Germinal center (tissue), 1 donor: ENCODE data around the gene ALG14.
"Not testable (repeated sequence)": the region's sequence is repeated elsewhere in the genome, so short reads cannot be mapped to it uniquely, and the experiment has no call there.

ENCODE experiments used
- DNase-seq: peaks from one replicate; pipeline ENCODE4 v3.0.0; 2012; ENCODE audit warnings: mixed read lengths, low spot score

Gene ALG14

DNA sequence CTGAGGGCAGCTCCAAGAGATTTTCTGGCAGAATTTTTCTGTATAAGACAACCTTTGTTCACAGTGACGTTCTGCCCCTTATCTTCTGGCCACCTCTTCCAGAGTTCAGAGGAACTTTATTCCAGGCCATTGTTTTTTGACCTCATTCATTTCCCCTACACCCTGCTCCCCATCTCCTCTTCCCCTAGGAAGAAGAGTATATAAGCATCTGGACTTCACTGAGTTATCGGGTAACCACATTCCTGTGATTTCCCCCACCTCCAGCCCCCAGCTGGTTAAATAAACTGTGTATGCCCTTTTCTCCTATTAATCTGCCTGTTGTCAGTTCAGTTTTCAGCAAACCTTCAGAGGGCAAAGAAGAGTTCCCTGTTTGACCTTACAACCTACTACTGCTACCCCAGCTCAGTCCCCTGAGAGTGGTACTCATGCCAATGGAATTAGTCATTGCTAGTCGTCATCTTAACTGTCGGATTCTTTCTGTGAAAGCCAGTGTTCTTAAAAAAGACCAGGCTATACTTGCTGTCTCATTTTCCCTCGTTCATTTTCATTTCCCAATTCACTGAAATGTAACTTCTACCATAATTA, 14.3 kb upstream of the ALG14 start:
- DNase-seq, result no peak

- no peak for DNase-seq
Observed at GRCh38 chr1:95085376-95085775, 12.6 kb upstream of the ALG14 start.

GRCh38 chr1:95084317-95085176, 11.8 kb upstream of the ALG14 start:
- peak; percentile 61 for DNase-seq

DNA sequence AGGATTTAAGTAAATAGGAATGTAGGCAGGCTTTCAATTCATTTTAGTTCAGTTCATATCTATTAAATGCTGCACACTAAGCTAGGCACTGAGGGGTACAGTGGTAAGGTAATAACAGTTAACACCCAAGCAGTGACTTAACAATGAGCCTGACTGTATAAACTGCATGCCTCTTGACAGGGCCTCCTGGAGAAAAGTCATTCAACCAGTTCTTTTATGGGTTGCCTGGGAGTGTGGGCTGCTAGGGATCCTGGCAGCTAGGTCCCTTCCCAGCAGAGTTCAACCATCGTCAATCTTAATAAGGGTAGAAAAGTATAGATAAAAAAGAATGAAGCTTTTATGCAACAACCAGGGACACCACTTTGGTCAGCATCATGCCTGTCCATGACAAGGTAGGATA, 8.1 kb upstream of the ALG14 start:
- DNase-seq, result no peak

DNA sequence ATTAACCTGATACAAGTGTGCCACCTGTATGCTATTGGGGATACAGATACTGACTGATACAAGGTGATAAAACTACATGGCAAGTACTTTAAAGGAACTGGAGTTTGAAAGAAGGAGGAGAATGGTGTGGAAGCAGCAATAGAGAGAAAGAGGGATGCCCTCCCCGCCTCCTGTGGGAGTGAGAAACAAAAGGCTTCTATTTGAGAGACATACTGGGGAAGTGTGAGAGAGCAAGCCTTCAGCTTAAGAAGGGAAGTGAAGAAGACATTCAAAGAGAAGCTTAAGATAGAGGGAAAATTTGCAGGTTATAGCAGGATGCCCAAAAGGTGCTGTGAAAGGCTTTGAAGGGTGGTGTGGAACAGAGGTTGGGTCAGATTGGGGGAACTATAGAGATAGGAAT, 7.7 kb upstream of the ALG14 start:
- DNase-seq, result no peak

- no peak for DNase-seq
Observed at GRCh38 chr1:95076034-95076433, 3.3 kb upstream of the ALG14 start.

- peak; percentile 3 for DNase-seq
Observed at GRCh38 chr1:95073446-95073845, 695 bp upstream of the ALG14 start.

GRCh38 chr1:95072117-95072516, 634 bp downstream of the ALG14 start:
- no peak for DNase-seq

- no peak for DNase-seq
Observed at GRCh38 chr1:95071539-95071938, 1.2 kb downstream of the ALG14 start.

- DNase-seq, result no peak
Observed at GRCh38 chr1:95069710-95070093, 3.0 kb downstream of the ALG14 start.

- no peak for DNase-seq
Observed at GRCh38 chr1:95068956-95069709, 3.6 kb downstream of the ALG14 start.

- DNase-seq, result no peak
Observed at GRCh38 chr1:95067568-95067967, 5.2 kb downstream of the ALG14 start.

DNA sequence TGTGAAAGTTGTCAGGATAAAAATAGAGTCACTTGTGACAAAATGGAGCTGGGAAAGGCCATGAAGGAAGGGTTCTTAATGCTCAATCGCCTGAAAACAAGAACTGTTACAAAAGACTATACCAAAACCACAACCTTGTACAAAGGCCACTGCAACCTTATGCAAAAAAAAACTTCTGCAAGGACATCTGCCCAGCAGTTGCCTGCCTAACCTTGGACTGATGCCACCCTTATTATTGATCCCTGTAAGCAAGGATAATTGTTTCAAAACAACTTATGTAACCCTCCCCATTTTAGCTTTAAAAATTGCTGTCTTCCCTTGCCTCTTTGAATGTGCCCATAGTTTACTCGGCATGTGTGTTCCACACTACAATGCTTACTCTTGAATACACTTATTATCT, 5.7 kb downstream of the ALG14 start:
- no peak for DNase-seq

DNA sequence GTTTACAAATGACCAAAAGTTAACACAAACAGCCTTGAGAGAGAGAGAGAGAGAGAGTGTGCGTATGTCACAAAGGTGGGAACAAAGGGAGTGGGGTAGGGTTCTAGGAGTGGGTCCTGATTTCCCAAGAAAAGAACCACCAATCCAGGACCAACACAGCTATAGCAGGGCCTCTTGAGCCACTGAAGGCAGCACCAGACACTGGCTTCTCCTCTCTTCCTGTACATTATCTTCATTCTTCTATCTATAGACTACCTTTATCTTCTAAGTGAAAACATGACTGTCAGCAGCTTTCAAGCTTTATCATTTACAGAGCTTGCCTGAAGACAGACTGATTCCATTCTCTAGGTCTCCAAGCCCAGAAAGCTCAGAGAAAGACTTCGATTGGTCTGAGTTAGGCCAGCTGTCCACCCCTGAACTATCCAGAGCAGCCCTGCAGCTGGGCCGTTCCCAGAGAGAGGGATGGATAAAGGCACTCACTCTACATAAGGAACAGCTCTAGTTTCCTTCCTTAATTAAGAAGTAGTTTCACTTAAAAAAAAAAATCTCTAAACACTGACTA, 11.2 kb downstream of the ALG14 start:
- DNase-seq, result no peak

DNA sequence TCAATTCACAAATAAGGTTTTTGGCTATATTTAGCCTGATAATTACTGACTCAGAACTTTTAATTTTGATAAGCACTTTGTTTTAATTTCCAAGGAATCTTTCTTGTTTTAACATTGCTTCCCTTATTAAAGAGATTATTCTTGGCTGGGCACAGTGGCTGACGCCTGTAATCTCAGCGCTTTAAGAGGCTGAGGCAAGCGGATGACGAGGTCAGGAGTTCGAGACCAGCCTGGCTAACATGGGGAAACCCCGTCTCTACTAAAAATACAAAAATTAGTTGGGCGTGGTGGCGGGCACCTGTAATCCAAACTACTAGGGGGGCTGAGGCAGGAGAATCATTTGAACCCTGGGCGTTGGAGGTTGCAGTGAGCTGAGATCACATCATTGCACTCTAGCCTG, 13.8 kb downstream of the ALG14 start:
- no peak for DNase-seq

DNA sequence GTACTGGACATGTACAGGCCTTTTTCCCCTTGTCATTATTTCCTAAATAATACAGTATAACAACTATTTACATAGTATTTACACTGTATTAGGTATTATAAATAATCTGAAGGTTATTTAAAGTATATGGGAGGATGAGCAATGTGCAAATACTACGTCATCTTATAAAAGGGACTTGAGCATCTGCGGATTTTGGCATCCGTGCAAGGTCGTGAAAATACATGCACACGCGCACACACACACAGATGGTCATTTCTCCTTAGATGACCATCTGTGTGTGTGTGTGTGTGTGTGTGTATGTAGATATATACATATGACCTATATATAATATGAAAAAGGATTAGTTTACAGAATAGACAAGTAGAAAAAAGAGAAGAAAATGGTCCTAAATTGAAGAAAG, 15.4 kb downstream of the ALG14 start:
- DNase-seq, result no peak

DNA sequence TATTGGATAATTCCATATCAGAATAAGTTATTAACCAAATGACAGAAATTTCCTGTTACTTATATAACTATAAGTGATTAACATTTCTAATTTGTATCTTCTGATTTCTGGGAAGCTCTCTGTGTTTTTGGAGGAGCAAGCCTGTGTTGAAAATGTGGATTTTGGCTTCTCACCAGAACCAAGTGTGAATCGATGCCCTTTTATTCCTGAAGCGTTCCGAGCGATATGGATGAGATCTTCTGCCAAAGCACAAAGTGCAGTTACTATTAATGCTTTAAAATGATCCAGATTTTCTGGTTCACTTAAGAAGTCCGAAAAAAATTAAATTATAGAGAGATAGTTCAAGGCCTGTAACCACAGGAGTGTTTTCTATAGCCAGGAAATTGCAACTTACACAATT, 22.8 kb downstream of the ALG14 start:
- DNase-seq, result no peak

GRCh38 chr1:95048317-95048716, 24.4 kb downstream of the ALG14 start:
- no peak for DNase-seq

- DNase-seq, result not testable (repeated sequence)
Observed at GRCh38 chr1:95047624-95048023, 25.1 kb downstream of the ALG14 start.

DNA sequence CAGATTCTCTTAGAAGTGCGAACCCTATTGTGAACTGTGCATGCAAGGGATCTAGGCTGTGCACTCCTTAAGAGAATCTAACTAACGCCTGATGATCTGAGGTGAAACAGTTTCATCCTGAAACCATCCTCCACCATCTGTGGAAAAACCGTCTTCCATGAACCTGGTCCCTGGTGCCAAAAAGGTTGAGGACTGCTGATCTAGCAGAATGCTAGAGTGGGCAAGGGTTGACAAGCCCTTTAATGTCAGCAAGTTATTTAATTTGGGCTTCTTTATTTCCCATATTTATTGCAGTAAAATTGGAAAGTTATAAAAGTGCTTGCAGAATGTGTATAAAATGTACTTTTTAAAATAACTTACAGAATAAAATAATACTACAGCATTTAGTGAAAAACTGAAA, 26.4 kb downstream of the ALG14 start:
- DNase-seq, result no peak

- peak; percentile 77 for DNase-seq
Observed at GRCh38 chr1:95043141-95043980, 29.4 kb downstream of the ALG14 start.

- DNase-seq, result no peak
Observed at GRCh38 chr1:95042286-95042685, 30.5 kb downstream of the ALG14 start.
